H4 (cell line): ENCODE measurements around the gene CYP17A1. TPM values are rescaled to one million over a fixed set of nuclear protein-coding genes. Genes with fewer than 3 reads are reported as not detected.
A peak's percentile ranks its signal among the peaks of the same experiment; 100 is the strongest.
"Not testable (repeated sequence)": the region's sequence is repeated elsewhere in the genome, so short reads cannot be mapped to it uniquely, and the experiment has no call there.

ENCODE experiments used
- DNase-seq: peaks from one replicate; pipeline ENCODE4 v3.0.0-alpha.2; 2015; ENCODE audit warnings: low spot score
- total RNA-seq: library from RNA; depleted of rRNA; stranded (reverse); fragments of >200 nt; shearing (Covaris generic); gene quantifications from 2 replicates; pipeline ENCODE4 v1.2.3, GENCODE V29; 2014; rRNA removed

CYP17A1 gene
- not detected in 2 replicates for total RNA-seq

- DNase-seq, result no peak
Measured at GRCh38 chr10:102837230-102837721, at the start of gene CYP17A1. CYP17A1 (minus strand) TSS chr10:102837413; CDS start chr10:102837361, 52 bp downstream.

- DNase-seq, result no peak
Measured at GRCh38 chr10:102880256-102880655, 43.0 kb upstream of the CYP17A1 start.

GRCh38 chr10:102878629-102879028, 41.4 kb upstream of the CYP17A1 start:
- DNase-seq, result no peak

GRCh38 chr10:102876747-102877153, 39.5 kb upstream of the CYP17A1 start:
- no peak for DNase-seq

GRCh38 chr10:102872163-102872562, 35.0 kb upstream of the CYP17A1 start:
- DNase-seq, result no peak

- no peak for DNase-seq
Measured at GRCh38 chr10:102870221-102870620, 33.0 kb upstream of the CYP17A1 start.

GRCh38 chr10:102869258-102870198, 32.3 kb upstream of the CYP17A1 start, which contains the start of gene AS3MT:
AS3MT (plus strand) TSS chr10:102869470; CDS start chr10:102869593, 123 bp downstream.
- DNase-seq, result no peak

- no peak for DNase-seq
Measured at GRCh38 chr10:102868911-102869257, 31.7 kb upstream of the CYP17A1 start.

- no peak for DNase-seq
Measured at GRCh38 chr10:102865620-102866019, 28.4 kb upstream of the CYP17A1 start.

- no peak for DNase-seq
Measured at GRCh38 chr10:102863660-102864059, 26.4 kb upstream of the CYP17A1 start.

- DNase-seq, result no peak
Measured at GRCh38 chr10:102859911-102860310, 22.7 kb upstream of the CYP17A1 start.

GRCh38 chr10:102856758-102857424, 19.7 kb upstream of the CYP17A1 start:
- no peak for DNase-seq

GRCh38 chr10:102855731-102856436, 18.7 kb upstream of the CYP17A1 start:
- peak; percentile 98 for DNase-seq

- DNase-seq, result not testable (repeated sequence)
Measured at GRCh38 chr10:102853237-102853636, 16.0 kb upstream of the CYP17A1 start.

GRCh38 chr10:102850025-102850518, 12.9 kb upstream of the CYP17A1 start:
- no peak for DNase-seq

- DNase-seq, result no peak
Measured at GRCh38 chr10:102845352-102845902, 8.2 kb upstream of the CYP17A1 start.

GRCh38 chr10:102844190-102844776, 7.1 kb upstream of the CYP17A1 start:
- not testable (repeated sequence) for DNase-seq

- not testable (repeated sequence) for DNase-seq
Measured at GRCh38 chr10:102843139-102843538, 5.9 kb upstream of the CYP17A1 start.

GRCh38 chr10:102841827-102842345, 4.7 kb upstream of the CYP17A1 start:
- DNase-seq, result no peak

GRCh38 chr10:102838276-102838927, 1.2 kb upstream of the CYP17A1 start:
- DNase-seq, result not testable (repeated sequence)
